Fibroblast of villous mesenchyme (primary cell): Measurements from ENCODE around the gene LCN9. TPM values are rescaled to one million over a fixed set of nuclear protein-coding genes. Genes with fewer than 3 reads are reported as not detected.

Source experiments
- DNase-seq: peaks from one replicate; pipeline ENCODE4 v3.0.0-alpha.2; 2010; ENCODE audit warnings: low read depth
- H3K4me3 ChIP-seq: 2 replicates; pipeline ENCODE4 v1.5.1; 2011; ENCODE audit warnings: low read depth, mild to moderate bottlenecking, low read length
- total RNA-seq: library from RNA; depleted of rRNA; stranded (reverse); fragments of >200 nt; gene quantifications from 2 replicates; pipeline ENCODE4 v1.2.3, GENCODE V29; 2012
- TF ChIP-seq, protein P1 (sequence below): IDR thresholded peaks from 2 replicates; pipeline ENCODE4 v1.5.1; 2012; ENCODE audit warnings: low read depth, mild to moderate bottlenecking, low read length; ENCODE audit not compliant: insufficient read depth

LCN9 gene
- total RNA-seq, 1 donor = not detected

- TF ChIP-seq, protein P1, sequence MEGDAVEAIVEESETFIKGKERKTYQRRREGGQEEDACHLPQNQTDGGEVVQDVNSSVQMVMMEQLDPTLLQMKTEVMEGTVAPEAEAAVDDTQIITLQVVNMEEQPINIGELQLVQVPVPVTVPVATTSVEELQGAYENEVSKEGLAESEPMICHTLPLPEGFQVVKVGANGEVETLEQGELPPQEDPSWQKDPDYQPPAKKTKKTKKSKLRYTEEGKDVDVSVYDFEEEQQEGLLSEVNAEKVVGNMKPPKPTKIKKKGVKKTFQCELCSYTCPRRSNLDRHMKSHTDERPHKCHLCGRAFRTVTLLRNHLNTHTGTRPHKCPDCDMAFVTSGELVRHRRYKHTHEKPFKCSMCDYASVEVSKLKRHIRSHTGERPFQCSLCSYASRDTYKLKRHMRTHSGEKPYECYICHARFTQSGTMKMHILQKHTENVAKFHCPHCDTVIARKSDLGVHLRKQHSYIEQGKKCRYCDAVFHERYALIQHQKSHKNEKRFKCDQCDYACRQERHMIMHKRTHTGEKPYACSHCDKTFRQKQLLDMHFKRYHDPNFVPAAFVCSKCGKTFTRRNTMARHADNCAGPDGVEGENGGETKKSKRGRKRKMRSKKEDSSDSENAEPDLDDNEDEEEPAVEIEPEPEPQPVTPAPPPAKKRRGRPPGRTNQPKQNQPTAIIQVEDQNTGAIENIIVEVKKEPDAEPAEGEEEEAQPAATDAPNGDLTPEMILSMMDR = no peak
- H3K4me3 ChIP-seq = no peak overlapping the region
- no peak for DNase-seq
Measured at GRCh38 chr9:135648494-135649410, 14.4 kb upstream of the LCN9 start.

DNA sequence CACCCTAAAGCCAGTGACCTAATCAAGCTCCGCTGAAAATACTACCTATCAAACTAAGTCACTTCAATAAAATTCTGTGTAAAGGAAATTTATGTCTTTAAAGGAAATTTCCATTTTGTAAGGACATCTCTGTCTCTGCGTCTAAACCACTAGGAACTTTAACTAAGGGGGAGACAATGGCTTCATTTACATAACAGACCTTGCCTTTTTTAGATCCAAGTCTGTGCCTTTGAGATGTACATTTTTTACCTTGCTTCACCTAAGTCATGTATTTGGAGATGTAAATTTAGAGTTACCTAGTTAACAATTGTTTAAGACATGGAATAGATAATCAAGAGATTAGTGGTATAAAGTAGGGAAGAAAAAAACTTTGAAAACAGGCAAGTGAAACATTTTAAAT is 13.6 kb upstream of the LCN9 start:
- no peak overlapping the region for H3K4me3 ChIP-seq
- DNase-seq = no peak
- TF ChIP-seq, protein P1 = no peak

GRCh38 chr9:135650408-135650807 is 12.7 kb upstream of the LCN9 start:
- no peak overlapping the region for H3K4me3 ChIP-seq
- TF ChIP-seq, protein P1 = no peak
- no peak for DNase-seq

- DNase-seq = no peak
- TF ChIP-seq, protein P1 = no peak
- H3K4me3 ChIP-seq = no peak overlapping the region
Measured at GRCh38 chr9:135655317-135655716, 7.8 kb upstream of the LCN9 start.

- TF ChIP-seq, protein P1 = no peak
- H3K4me3 ChIP-seq = no peak overlapping the region
- no peak for DNase-seq
Measured at GRCh38 chr9:135657416-135657815, 5.7 kb upstream of the LCN9 start.

DNA sequence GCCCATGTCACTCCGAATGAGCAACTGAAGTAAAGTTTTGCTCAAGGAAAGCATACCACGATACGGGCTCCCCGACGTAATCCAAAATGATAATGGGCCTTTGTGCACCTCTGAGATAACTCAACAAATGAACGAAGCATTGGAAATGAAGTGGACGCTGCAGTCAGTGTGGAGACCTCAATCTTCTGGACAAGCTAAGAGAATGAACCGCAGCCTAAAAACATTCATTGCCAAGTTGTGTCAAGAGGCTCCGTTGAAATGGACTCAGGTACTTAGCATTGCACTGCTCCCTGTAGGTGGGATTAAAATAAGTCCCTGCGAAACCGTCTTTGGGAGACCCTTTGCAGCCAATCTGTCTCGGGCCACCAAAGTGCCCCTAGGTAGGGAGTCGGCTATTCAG is 3.9 kb upstream of the LCN9 start:
- TF ChIP-seq, protein P1 = no peak
- no peak for DNase-seq
- no peak overlapping the region for H3K4me3 ChIP-seq
